GM23338 (cell line): Measurements from ENCODE around the gene HTRA2. TPM values are rescaled to one million over a fixed set of nuclear protein-coding genes. Genes with fewer than 3 reads are reported as not detected.

ENCODE experiments used
- ATAC-seq: fragments of 200-7000 bp; cut with Tn5 transposase; 3 replicates; pipeline ENCODE4 v1.9.1; 2020
- DNase-seq: peaks from one replicate; pipeline ENCODE4 v3.0.0-alpha.2; 2015; ENCODE audit warnings: low spot score
- H2AFZ ChIP-seq: fragments of 200-600 bp; sonication (generic); 2 replicates; pipeline ENCODE4 v1.8.0; 2016; ENCODE audit warnings: antibody characterized with exemption, mild to moderate bottlenecking, moderate library complexity
- H3F3A ChIP-seq: fragments of 200-600 bp; sonication (generic); replicated peaks from 2 replicates; pipeline ENCODE4 v1.8.0; 2017; ENCODE audit warnings: antibody characterized with exemption, mixed run types, low read depth
- H3K27ac ChIP-seq: fragments of 200-600 bp; sonication (generic); 2 replicates; pipeline ENCODE4 v1.6.1; 2016; ENCODE audit warnings: low read depth
- H3K27me3 ChIP-seq: fragments of 200-600 bp; sonication (generic); 2 replicates; pipeline ENCODE4 v1.8.0; 2016; ENCODE audit warnings: mild to moderate bottlenecking, mixed run types, moderate library complexity; ENCODE audit not compliant: insufficient read depth
- H3K36me3 ChIP-seq: fragments of 200-600 bp; sonication (generic); 2 replicates; pipeline ENCODE4 v1.8.0; 2016; ENCODE audit warnings: mild to moderate bottlenecking; ENCODE audit not compliant: insufficient read depth
- H3K4me1 ChIP-seq: fragments of 200-600 bp; sonication (generic); 2 replicates; pipeline ENCODE4 v1.8.0; 2016; ENCODE audit warnings: mild to moderate bottlenecking, moderate library complexity; ENCODE audit not compliant: insufficient read depth
- H3K4me2 ChIP-seq: fragments of 200-600 bp; sonication (generic); 2 replicates; pipeline ENCODE4 v1.7.1; 2017; ENCODE audit warnings: mixed run types
- H3K4me3 ChIP-seq: fragments of 200-600 bp; sonication (generic); 2 replicates; pipeline ENCODE4 v1.6.1; 2016; ENCODE audit warnings: mixed run types
- H3K79me2 ChIP-seq: fragments of 200-600 bp; sonication (generic); replicated peaks from 2 replicates; pipeline ENCODE4 v1.8.0; 2017; ENCODE audit warnings: mild to moderate bottlenecking; ENCODE audit not compliant: insufficient read depth
- H3K9me2 ChIP-seq: fragments of 200-600 bp; sonication (generic); 2 replicates; pipeline ENCODE4 v1.8.0; 2017; ENCODE audit not compliant: insufficient read depth
- H4K20me1 ChIP-seq: fragments of 200-600 bp; sonication (generic); replicated peaks from 2 replicates; pipeline ENCODE4 v1.8.0; 2017; ENCODE audit warnings: mild to moderate bottlenecking; ENCODE audit not compliant: insufficient read depth
- H3K27ac Mint-ChIP-seq: 2 replicates; pipeline ENCODE4 v1.8.0; 2020; ENCODE audit warnings: inconsistent platforms, mild to moderate bottlenecking, moderate library complexity, mixed read lengths
- H3K27me3 Mint-ChIP-seq: 3 replicates; pipeline ENCODE4 v1.8.0; 2022; ENCODE audit warnings: low read depth, mild to moderate bottlenecking, moderate library complexity, mixed read lengths, inconsistent platforms; ENCODE audit not compliant: insufficient read depth, poor library complexity
- H3K36me3 Mint-ChIP-seq: 3 replicates; pipeline ENCODE4 v1.8.0; 2021; ENCODE audit warnings: low read depth, mild to moderate bottlenecking, inconsistent platforms, moderate library complexity, mixed read lengths
- H3K4me1 Mint-ChIP-seq: 3 replicates; pipeline ENCODE4 v1.8.0; 2020; ENCODE audit warnings: mild to moderate bottlenecking, inconsistent platforms, mixed read lengths
- H3K4me3 Mint-ChIP-seq: 3 replicates; pipeline ENCODE4 v1.8.0; 2021; ENCODE audit warnings: moderate library complexity, mild to moderate bottlenecking, inconsistent platforms, mixed read lengths
- H3K9me3 Mint-ChIP-seq: 3 replicates; pipeline ENCODE4 v1.8.0; 2020; ENCODE audit warnings: moderate library complexity, mild to moderate bottlenecking, inconsistent platforms, mixed read lengths
- CREB1 ChIP-seq: fragments of 250-450 bp; sonication (Bioruptor Pico); IDR thresholded peaks from 2 replicates; pipeline ENCODE4 v1.5.0; 2020; ENCODE audit warnings: low read depth, mild to moderate bottlenecking, moderate library complexity
- CTCF ChIP-seq, 2 experiments: fragments of 200-600 bp in 1 of 2; sonication (generic) in 1 of 2; conservative IDR thresholded peaks; 2 replicates each; pipeline versions ENCODE4 v1.5.1 to v1.6.1; 2016 to 2017; ENCODE audit warnings: antibody characterized with exemption in 2 of 2, low read depth in 2 of 2, mild to moderate bottlenecking in 2 of 2, moderate library complexity in 1 of 2
- EZH2phosphoT487 ChIP-seq: fragments of 200-600 bp; sonication (generic); IDR thresholded peaks from one replicate; pipeline ENCODE4 v1.8.1; 2018; ENCODE audit warnings: antibody characterized with exemption; ENCODE audit not compliant: unreplicated experiment
- JUNB ChIP-seq: IDR thresholded peaks from one replicate; pipeline ENCODE4 v1.6.1; 2016; ENCODE audit warnings: antibody characterized with exemption; ENCODE audit not compliant: unreplicated experiment
- POLR2AphosphoS5 ChIP-seq: IDR thresholded peaks from 2 replicates; pipeline ENCODE4 v1.6.1; 2016; ENCODE audit warnings: antibody characterized with exemption, low read depth
- REST ChIP-seq: IDR thresholded peaks from one replicate; pipeline ENCODE4 v1.6.1; 2018; ENCODE audit warnings: antibody characterized with exemption; ENCODE audit not compliant: unreplicated experiment
- STAT1 ChIP-seq: IDR thresholded peaks from one replicate; pipeline ENCODE4 v1.6.1; 2016; ENCODE audit warnings: antibody characterized with exemption; ENCODE audit not compliant: unreplicated experiment
- ZNF114 ChIP-seq: fragments of 250-450 bp; sonication (Bioruptor Pico); IDR thresholded peaks from 2 replicates; pipeline ENCODE4 v1.5.0; 2020; ENCODE audit warnings: mild to moderate bottlenecking, moderate library complexity
- ZNF331 ChIP-seq: fragments of 250-450 bp; sonication (Bioruptor Pico); IDR thresholded peaks from 2 replicates; pipeline ENCODE4 v1.5.0; 2020; ENCODE audit warnings: low read depth, mild to moderate bottlenecking, moderate library complexity
- polyA plus RNA-seq: library from polyadenylated mRNA; unstranded; fragments of >200 nt; fragmentation: Nextera tagmentation; extraction: Ambion mirVana; gene quantifications from 2 replicates; pipeline ENCODE4 v1.2.1, GENCODE V29; 2016
- total RNA-seq: library from RNA; depleted of rRNA; stranded (reverse); fragments of >200 nt; shearing (Covaris generic); gene quantifications from 2 replicates; pipeline ENCODE4 v1.2.3, GENCODE V29; 2014

HTRA2 gene
- total and polyA plus RNA-seq, 2 experiments from 2014 or later: 17.8 to 19.7 TPM

- Histone ChIP-seq H2AFZ (no peak overlapping the region), H3K4me1 (peaks cover 10% of the 10 kb centered on the region)
These were observed 34.5 kb downstream of the HTRA2 start for GRCh38 chr2:74564222-74564621.

GRCh38 chr2:74566076-74566753 is 36.5 kb downstream of the HTRA2 start:
- Mint-ChIP-seq H3K9me3 (no peaks in the 10 kb centered on the region), H3K4me1 (peaks cover 5% of the 10 kb centered on the region; the same call in 1 of the 3 replicates)

More at GRCh38 chr2:74564222-74564621, 34.5 kb downstream of the HTRA2 start:
- no peaks in the 10 kb centered on the region for H3K36me3 Mint-ChIP-seq
- Histone ChIP-seq H3K4me2 (no peak overlapping the region), H3K27ac (no peak overlapping the region), H3K4me3 (no peak overlapping the region), H3K27me3 (peaks cover 9% of the 10 kb centered on the region; the same call in 1 of the 2 replicates), H3F3A (no peaks in the 10 kb centered on the region), H4K20me1 (no peaks in the 10 kb centered on the region; the same call in 1 of the 2 replicates), H3K79me2 (no peaks in the 10 kb centered on the region), H3K36me3 (no peaks in the 10 kb centered on the region), H3K9me2 (no peaks in the 10 kb centered on the region)
- ATAC-seq: no peak
- no peaks in the 10 kb centered on the region for H3K9me3 Mint-ChIP-seq
- DNase-seq: no peak
- no peak overlapping the region for H3K4me3 Mint-ChIP-seq
- H3K27me3 Mint-ChIP-seq: peaks cover 13% of the 10 kb centered on the region
- H3K27ac Mint-ChIP-seq: no peak overlapping the region
- H3K4me1 Mint-ChIP-seq: peaks cover 19% of the 10 kb centered on the region
- no peak for TF ChIP-seq STAT1
- TF ChIP-seq POLR2AphosphoS5: no peak
- TF ChIP-seq CTCF (conservative IDR thresholded peaks at IDR 0.05; ENCODE audit: low read depth in 2 of 2): no peak
- TF ChIP-seq ZNF114 (CRISPR knock-in tag): no peak

More at GRCh38 chr2:74566076-74566753, 36.5 kb downstream of the HTRA2 start:
- Histone ChIP-seq H3K9me2 (no peaks in the 10 kb centered on the region), H3F3A (no peaks in the 10 kb centered on the region), H3K27ac (no peak overlapping the region), H4K20me1 (no peaks in the 10 kb centered on the region; the same call in 1 of the 2 replicates), H3K79me2 (no peaks in the 10 kb centered on the region), H3K36me3 (no peaks in the 10 kb centered on the region), H3K4me1 (no peaks in the 10 kb centered on the region), H3K4me3 (no peak overlapping the region), H3K27me3 (peaks cover 8% of the 10 kb centered on the region; the same call in 1 of the 2 replicates), H3K4me2 (no peak overlapping the region), H2AFZ (no peak overlapping the region)
- Mint-ChIP-seq H3K4me3 (no peak overlapping the region), H3K27me3 (peaks cover 8% of the 10 kb centered on the region), H3K27ac (no peak overlapping the region), H3K36me3 (no peaks in the 10 kb centered on the region)
- ATAC-seq (no peak), DNase-seq (no peak)
- TF ChIP-seq JUNB: no peak
- no peak for TF ChIP-seq CTCF (conservative IDR thresholded peaks at IDR 0.05; ENCODE audit: low read depth in 2 of 2)
- no peak for TF ChIP-seq CREB1
- TF ChIP-seq REST: no peak
- TF ChIP-seq EZH2phosphoT487: no peak
- TF ChIP-seq ZNF331 (CRISPR knock-in tag): no peak
